GM18508 (cell line): ENCODE measurements around the gene SPATA24.
"Not testable (repeated sequence)": the region's sequence is repeated elsewhere in the genome, so short reads cannot be mapped to it uniquely, and the experiment has no call there.

ENCODE experiments used
- ATAC-seq: cut with Tn5 transposase; IDR thresholded peaks from one replicate; pipeline ENCODE4 v1.9.1; 2021; ENCODE audit warnings: moderate number of reproducible peaks; ENCODE audit not compliant: insufficient read depth, unreplicated experiment

SPATA24 gene

GRCh38 chr5:139418793-139419192 lies 14.9 kb upstream of the SPATA24 start:
- no peak for ATAC-seq

- no peak for ATAC-seq
Measured at GRCh38 chr5:139417214-139417613, 13.3 kb upstream of the SPATA24 start.

GRCh38 chr5:139416651-139417050 lies 12.8 kb upstream of the SPATA24 start:
- no peak for ATAC-seq

- ATAC-seq: no peak
Measured at GRCh38 chr5:139415869-139416268, 12.0 kb upstream of the SPATA24 start.

- no peak for ATAC-seq
Measured at GRCh38 chr5:139415221-139415861, 11.5 kb upstream of the SPATA24 start.

GRCh38 chr5:139414581-139415130 lies 10.8 kb upstream of the SPATA24 start:
- no peak for ATAC-seq

GRCh38 chr5:139413963-139414362 lies 10.1 kb upstream of the SPATA24 start:
- ATAC-seq: no peak

GRCh38 chr5:139413153-139413552 lies 9.3 kb upstream of the SPATA24 start:
- ATAC-seq: no peak

- no peak for ATAC-seq
Measured at GRCh38 chr5:139410993-139411828, 7.3 kb upstream of the SPATA24 start.

- ATAC-seq: no peak
Measured at GRCh38 chr5:139410121-139410992, 6.5 kb upstream of the SPATA24 start.

GRCh38 chr5:139409116-139409515 lies 5.2 kb upstream of the SPATA24 start:
- not testable (repeated sequence) for ATAC-seq

- no peak for ATAC-seq
Measured at GRCh38 chr5:139408191-139408590, 4.3 kb upstream of the SPATA24 start.

- ATAC-seq: no peak
Measured at GRCh38 chr5:139407517-139407916, 3.6 kb upstream of the SPATA24 start.

- ATAC-seq: no peak
Measured at GRCh38 chr5:139406963-139407362, 3.1 kb upstream of the SPATA24 start.

- no peak for ATAC-seq
Measured at GRCh38 chr5:139404484-139404840, 573 bp upstream of the SPATA24 start.

GRCh38 chr5:139403418-139403786 lies 487 bp downstream of the SPATA24 start:
- ATAC-seq: no peak

- no peak for ATAC-seq
Measured at GRCh38 chr5:139402561-139403158, 1.2 kb downstream of the SPATA24 start.

- no peak for ATAC-seq
Measured at GRCh38 chr5:139401546-139401945, 2.3 kb downstream of the SPATA24 start.

- no peak for ATAC-seq
Measured at GRCh38 chr5:139399501-139400121, 4.3 kb downstream of the SPATA24 start.

GRCh38 chr5:139397921-139398320 lies 6.0 kb downstream of the SPATA24 start:
- ATAC-seq: no peak
